ENCODE results near the gene HPSE2.

GRCh38 chr10:98808282-98808892 lies 427.3 kb downstream of the HPSE2 start:
- TF ChIP-seq, protein P1, sequence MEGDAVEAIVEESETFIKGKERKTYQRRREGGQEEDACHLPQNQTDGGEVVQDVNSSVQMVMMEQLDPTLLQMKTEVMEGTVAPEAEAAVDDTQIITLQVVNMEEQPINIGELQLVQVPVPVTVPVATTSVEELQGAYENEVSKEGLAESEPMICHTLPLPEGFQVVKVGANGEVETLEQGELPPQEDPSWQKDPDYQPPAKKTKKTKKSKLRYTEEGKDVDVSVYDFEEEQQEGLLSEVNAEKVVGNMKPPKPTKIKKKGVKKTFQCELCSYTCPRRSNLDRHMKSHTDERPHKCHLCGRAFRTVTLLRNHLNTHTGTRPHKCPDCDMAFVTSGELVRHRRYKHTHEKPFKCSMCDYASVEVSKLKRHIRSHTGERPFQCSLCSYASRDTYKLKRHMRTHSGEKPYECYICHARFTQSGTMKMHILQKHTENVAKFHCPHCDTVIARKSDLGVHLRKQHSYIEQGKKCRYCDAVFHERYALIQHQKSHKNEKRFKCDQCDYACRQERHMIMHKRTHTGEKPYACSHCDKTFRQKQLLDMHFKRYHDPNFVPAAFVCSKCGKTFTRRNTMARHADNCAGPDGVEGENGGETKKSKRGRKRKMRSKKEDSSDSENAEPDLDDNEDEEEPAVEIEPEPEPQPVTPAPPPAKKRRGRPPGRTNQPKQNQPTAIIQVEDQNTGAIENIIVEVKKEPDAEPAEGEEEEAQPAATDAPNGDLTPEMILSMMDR (IDR thresholded peaks at IDR 0.05; ENCODE audit: low read depth, low read length, missing input control) = no peak
- TF ChIP-seq, protein P2, sequence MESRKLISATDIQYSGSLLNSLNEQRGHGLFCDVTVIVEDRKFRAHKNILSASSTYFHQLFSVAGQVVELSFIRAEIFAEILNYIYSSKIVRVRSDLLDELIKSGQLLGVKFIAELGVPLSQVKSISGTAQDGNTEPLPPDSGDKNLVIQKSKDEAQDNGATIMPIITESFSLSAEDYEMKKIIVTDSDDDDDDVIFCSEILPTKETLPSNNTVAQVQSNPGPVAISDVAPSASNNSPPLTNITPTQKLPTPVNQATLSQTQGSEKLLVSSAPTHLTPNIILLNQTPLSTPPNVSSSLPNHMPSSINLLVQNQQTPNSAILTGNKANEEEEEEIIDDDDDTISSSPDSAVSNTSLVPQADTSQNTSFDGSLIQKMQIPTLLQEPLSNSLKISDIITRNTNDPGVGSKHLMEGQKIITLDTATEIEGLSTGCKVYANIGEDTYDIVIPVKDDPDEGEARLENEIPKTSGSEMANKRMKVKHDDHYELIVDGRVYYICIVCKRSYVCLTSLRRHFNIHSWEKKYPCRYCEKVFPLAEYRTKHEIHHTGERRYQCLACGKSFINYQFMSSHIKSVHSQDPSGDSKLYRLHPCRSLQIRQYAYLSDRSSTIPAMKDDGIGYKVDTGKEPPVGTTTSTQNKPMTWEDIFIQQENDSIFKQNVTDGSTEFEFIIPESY (IDR thresholded peaks at IDR 0.05) = no peak
- TF ChIP-seq GABPA (IDR thresholded peaks at IDR 0.05 in 1 of 2, conservative IDR thresholded peaks at IDR 0.05 in 1 of 2) (no peak), HNF4A (conservative IDR thresholded peaks at IDR 0.05) (no peak)
- TF ChIP-seq, protein P3, sequence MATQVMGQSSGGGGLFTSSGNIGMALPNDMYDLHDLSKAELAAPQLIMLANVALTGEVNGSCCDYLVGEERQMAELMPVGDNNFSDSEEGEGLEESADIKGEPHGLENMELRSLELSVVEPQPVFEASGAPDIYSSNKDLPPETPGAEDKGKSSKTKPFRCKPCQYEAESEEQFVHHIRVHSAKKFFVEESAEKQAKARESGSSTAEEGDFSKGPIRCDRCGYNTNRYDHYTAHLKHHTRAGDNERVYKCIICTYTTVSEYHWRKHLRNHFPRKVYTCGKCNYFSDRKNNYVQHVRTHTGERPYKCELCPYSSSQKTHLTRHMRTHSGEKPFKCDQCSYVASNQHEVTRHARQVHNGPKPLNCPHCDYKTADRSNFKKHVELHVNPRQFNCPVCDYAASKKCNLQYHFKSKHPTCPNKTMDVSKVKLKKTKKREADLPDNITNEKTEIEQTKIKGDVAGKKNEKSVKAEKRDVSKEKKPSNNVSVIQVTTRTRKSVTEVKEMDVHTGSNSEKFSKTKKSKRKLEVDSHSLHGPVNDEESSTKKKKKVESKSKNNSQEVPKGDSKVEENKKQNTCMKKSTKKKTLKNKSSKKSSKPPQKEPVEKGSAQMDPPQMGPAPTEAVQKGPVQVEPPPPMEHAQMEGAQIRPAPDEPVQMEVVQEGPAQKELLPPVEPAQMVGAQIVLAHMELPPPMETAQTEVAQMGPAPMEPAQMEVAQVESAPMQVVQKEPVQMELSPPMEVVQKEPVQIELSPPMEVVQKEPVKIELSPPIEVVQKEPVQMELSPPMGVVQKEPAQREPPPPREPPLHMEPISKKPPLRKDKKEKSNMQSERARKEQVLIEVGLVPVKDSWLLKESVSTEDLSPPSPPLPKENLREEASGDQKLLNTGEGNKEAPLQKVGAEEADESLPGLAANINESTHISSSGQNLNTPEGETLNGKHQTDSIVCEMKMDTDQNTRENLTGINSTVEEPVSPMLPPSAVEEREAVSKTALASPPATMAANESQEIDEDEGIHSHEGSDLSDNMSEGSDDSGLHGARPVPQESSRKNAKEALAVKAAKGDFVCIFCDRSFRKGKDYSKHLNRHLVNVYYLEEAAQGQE (IDR thresholded peaks at IDR 0.05) = no peak
